ENCODE results near the gene SLC25A13. TPM values are rescaled to one million over a fixed set of nuclear protein-coding genes. Genes with fewer than 3 reads are reported as not detected.
A peak's percentile ranks its signal among the peaks of the same experiment; 100 is the strongest.
"Not testable (repeated sequence)": the region's sequence is repeated elsewhere in the genome, so short reads cannot be mapped to it uniquely, and the experiment has no call there.

Gene SLC25A13
- polyA plus RNA-seq, 1 donor: 47.9 TPM

DNA sequence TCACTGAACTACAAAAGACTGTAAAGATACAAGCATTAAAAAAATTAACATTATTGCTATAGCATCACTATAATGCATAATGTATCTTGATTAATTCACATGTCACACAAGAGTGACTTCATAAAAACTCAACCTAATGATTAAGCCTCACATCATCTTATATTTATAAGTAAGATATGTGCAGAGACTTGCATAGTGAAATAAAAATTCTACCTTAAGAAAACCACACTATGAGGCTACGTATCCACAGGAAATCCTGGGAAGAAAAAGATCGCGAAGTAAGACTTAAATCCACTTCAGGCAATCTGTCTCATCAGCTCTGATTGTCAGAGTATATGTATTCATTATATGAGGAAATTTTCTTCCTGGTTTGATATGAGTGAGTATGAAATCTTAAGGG, 160.0 kb downstream of the SLC25A13 start:
- no peak for DNase-seq

DNA sequence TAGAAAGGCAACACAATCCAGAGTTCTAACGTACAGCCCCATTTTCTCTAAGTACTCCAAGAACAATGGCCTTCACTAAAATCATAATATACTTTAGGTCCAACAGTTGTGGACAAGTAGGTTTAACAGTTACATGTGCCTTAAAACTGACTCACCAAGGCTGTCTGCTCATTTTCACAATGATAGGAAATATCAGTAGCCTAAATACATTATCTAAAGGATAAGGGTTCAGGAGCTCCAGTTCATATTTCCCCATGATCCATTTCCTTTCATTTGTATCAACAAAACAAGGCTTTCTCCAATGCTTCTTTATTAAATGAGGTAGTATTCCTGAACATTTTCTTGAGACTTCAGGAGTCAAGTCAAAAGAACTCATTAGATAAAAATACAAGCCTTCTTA, 164.0 kb downstream of the SLC25A13 start:
- no peak for DNase-seq

DNA sequence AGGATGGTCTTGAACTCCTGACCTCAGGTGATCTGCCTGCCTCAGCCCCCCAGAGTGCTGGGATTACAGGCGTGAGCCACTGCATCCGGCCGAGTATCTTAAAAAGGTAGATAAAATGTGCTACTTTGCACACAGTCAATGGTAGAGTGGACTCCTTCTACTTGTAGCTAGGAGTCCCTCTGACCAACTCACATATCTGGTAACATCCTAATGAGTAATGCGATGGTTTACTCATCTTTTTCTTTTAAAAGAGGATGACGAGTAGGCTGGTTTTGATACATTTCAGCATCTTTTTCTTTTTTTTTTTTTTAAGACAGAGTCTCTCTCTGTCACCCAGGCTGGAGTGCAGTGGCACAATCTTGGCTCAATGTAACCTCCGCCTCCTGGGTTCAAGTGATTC, 167.4 kb downstream of the SLC25A13 start:
- not testable (repeated sequence) for DNase-seq

DNA sequence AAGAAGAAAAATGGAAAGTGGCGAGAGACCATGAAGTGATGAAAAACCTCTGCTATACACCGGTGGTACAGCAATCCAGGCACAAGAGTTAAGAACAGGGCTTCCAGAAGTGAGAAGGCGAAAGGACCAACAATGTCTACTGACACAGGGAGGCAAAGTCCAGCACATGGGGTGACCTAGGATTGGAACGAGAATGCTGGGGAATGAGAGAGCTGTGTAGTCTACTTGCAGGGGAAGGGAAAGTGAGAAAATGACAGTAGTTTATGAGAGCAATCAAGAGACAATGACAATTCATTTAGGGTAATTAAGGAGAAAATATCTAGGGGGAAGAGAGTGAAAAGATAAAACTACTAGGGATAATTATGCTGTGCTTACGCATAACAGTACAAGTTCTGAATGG, 169.2 kb downstream of the SLC25A13 start:
- no peak for DNase-seq

DNA sequence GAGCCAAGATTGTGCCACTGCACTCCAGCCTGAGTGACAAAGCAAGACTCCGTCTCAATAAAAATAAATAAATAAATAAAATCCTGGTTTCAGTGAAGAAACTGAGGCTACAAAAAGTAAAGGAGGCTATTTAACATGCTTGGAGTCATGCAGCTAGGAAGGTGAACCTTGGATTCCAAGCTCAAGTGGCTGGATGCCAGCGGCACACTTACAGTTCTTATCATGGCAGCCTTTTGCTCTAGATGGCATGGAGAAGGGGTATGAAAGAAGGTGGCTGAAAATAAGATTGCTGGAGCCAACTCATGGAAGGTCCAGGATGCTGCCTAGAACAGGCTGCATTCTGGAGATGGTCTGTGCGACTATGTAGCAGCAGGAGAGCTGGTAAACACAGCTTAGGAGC, 170.0 kb downstream of the SLC25A13 start:
- DNase-seq: no peak

DNA sequence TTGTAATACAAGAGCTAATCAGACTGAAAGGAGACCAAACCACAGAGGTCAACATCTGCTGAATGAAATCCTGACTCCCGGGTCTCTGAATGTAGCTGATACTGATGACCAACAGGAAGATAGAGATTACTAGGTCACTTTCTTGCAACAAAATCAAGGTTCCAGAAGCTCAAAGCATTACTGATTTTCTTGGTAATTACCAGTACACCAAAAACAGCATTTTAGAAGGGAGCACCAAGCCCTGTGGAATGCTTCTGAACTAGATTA, 177.7 kb downstream of the SLC25A13 start:
- DNase-seq: no peak

- DNase-seq: no peak
Observed at GRCh38 chr7:96143495-96144259, 178.2 kb downstream of the SLC25A13 start.

- no peak for DNase-seq
Observed at GRCh38 chr7:96136600-96137239, 185.2 kb downstream of the SLC25A13 start.

DNA sequence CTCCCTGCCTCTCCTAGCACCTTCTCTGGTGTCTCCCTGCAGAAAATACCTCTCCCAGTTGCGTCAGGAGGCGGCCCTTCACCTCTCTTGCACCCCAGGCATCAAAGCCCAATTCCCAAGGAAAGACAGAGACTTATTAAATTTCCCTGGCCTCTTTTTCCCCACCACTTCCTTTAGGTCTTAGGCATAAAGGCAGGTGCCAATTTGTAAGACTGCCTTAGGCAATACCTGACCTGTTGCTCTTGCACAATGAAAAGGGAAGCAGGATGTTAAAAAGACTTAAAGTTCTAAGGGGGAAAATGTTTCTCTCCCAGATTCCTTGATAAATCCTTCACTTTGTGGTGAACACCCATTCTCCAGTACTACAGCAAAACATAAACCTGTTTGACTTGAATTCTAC, 186.7 kb downstream of the SLC25A13 start:
- peak; percentile 14 for DNase-seq

DNA sequence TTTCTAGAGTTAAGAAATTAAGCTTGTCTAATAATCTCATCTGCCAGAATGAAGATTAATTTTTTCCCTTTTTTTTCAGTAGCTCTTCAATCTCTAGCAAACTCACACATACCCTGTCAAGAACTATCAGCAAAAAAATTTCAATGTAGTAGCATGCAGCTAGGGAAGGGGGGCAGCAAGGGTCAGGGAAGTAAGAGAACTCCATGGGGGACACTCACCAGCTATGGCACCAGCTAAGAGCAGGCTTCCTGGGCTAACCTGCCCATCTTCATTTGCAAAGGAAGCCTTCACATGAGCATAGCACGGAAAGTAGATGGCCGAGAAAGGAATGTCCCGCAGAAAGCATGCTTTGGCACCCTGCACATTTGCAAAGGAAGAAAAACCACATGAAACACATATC, 190.4 kb downstream of the SLC25A13 start:
- no peak for DNase-seq

DNA sequence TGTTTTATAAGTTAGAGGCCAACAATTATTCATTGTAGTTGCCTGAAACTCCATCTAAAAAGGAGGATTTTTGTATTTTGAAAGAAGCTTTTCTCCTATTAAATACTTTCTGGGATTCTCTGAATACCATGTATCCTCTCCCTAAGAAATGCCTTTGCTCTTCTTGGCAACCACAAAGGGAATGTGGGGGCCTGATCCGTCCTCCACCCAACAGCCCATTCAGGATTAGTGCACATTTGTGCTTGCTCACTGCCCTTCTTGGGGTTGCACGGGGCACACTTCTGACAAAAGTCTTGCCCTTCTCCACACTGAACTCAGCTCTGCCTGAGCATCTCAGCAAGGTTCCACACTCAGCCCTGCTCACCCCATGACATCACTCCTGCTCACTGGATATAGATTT, 194.2 kb downstream of the SLC25A13 start:
- no peak for DNase-seq

- DNase-seq: no peak
Observed at GRCh38 chr7:96126382-96126781, 195.5 kb downstream of the SLC25A13 start.

GRCh38 chr7:96122746-96123145, 199.2 kb downstream of the SLC25A13 start:
- no peak for DNase-seq

DNA sequence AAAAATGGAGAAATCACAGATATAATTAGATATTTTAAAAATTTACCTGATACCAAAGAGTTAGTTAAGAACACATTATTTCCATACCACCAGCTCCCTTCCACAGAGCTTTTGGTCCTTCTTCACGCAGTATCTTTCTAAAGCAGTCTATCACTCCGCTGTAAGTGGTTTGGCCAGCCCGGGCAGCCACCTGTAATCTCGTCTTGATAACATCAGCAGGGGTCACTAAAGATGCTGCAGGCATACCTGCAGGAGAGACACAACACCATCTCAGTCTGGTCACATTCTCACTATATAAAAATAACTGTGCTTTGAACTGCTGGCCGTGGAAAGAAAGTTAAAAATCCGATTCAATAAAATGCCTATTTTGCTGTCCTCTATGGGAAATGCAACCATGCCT, 200.1 kb downstream of the SLC25A13 start:
- no peak for DNase-seq

GRCh38 chr7:96120445-96121225, 201.3 kb downstream of the SLC25A13 start:
- no peak for DNase-seq

GRCh38 chr7:96118449-96119001, 203.4 kb downstream of the SLC25A13 start:
- DNase-seq: no peak

GRCh38 chr7:96116173-96116572, 205.7 kb downstream of the SLC25A13 start:
- DNase-seq: no peak

DNA sequence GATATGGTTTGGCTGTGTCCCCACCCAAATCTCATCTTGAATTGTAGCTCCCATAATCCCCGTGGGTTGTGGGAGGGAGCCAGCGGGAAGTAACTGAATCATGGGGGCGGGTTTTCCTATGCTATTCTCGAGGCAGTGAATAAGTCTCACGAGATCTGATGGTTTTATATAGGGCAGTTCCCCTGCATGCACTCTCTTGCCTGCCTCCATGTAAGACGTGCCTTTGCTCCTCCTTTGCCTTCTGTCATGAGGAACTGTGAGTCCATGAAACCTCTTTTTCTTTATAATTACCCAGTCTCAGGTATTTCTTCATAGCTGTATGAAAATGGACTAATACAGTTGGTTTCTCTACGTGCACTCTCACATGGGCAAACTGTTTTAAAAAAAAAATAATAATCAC, 207.7 kb downstream of the SLC25A13 start:
- DNase-seq: no peak

- no peak for DNase-seq
Observed at GRCh38 chr7:96111405-96111804, 210.5 kb downstream of the SLC25A13 start.

DNA sequence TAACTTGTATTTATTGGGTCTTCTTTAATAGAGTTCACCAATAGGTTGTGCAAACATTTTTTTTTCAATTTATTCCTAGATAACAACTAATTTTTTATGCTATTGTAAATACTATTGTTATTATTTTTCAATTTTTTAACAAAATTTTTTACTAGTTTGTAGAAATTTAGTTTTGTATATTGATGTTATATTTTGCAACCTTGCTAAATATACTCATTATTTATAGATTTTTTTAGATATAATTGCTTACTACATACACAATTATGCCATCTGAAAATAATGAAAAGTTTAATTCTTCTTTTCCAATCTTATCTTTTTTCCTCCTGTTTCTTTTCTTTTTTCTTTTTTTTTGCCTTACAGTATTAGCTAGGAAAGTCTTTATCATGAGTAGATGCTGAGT, 216.9 kb downstream of the SLC25A13 start:
- DNase-seq: no peak

- DNase-seq: no peak
Observed at GRCh38 chr7:96102096-96102811, 219.6 kb downstream of the SLC25A13 start.

DNA sequence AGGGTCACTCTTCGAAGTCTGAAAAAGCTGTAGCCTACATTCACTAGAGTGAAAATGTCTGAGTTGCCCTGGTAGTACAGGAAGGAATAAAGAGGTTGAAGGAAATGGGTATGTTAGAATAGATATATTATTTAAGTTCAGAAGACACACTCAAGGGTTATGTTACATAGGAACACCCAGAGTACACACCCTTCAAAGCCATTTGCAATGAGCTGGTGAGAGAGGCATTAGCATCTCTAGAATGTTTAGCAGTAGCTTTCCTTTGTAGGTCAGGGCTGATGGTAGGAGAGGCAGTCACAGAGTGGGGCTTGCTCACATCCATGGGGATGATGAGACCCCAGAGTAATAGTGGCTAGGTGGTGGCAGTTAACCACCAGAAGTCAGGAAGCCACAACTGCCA, 221.2 kb downstream of the SLC25A13 start:
- no peak for DNase-seq

Measured in left kidney (tissue), 2 donors.